GM12878 (cell line): Measurements from ENCODE around the gene CNTNAP2. TPM values are rescaled to one million over a fixed set of nuclear protein-coding genes. Genes with fewer than 3 reads are reported as not detected.

Experiments used
- ATAC-seq: fragments of 200-7000 bp; cut with Tn5 transposase; 3 replicates; pipeline ENCODE4 v1.9.1; 2020; ENCODE audit warnings: mild to moderate bottlenecking, moderate library complexity
- BruUV-seq: library from RNA; stranded (reverse); fragments of 400-500 nt; replicated peaks from 2 replicates; lab custom pipeline; 2021; lab: Mats Ljungman, UMichigan
- CTCF ChIA-PET: fragments of 300-600 bp; sonication (Branson Sonifier 250); formaldehyde crosslinking; extraction: SDS; loops from one replicate; lab custom pipeline; 2021; ENCODE audit warnings: inconsistent platforms; lab: Yijun Ruan, JAX
- POLR2A ChIA-PET: fragments of 350-600 bp; formaldehyde crosslinking; extraction: SDS; loops from one replicate; lab custom pipeline; 2021; ENCODE audit warnings: inconsistent platforms; lab: Charles Lee
- RAD21 ChIA-PET: fragments of 300-600 bp; sonication (Branson Sonifier 250); formaldehyde crosslinking; loops from one replicate; lab custom pipeline; 2023; ENCODE audit warnings: antibody characterized with exemption; ENCODE audit not compliant: unreplicated experiment; lab: Charles Lee
- SMC1A ChIA-PET: fragments of 300-600 bp; sonication (Branson Sonifier 250); formaldehyde crosslinking; loops from one replicate; lab custom pipeline; 2023; ENCODE audit not compliant: unreplicated experiment, uncharacterized antibody; lab: Charles Lee
- DNase-seq: peaks from one replicate; pipeline ENCODE4 v3.0.0-alpha.2; 2011; ENCODE audit warnings: low read depth, low spot score
- FAIRE-seq: peaks from 3 replicates; lab custom pipeline; 2011; peaks lifted over from hg19 to GRCh38; lab: Jason Lieb, UNC
- H2AFZ ChIP-seq: 2 replicates; pipeline ENCODE4 v1.6.0; 2011; ENCODE audit warnings: low read depth, low read length, control low read depth; ENCODE audit not compliant: control insufficient read depth
- H3K27ac ChIP-seq: 2 replicates; pipeline ENCODE4 v1.5.1; 2011; ENCODE audit warnings: control low read depth; ENCODE audit not compliant: control insufficient read depth, insufficient read depth
- H3K27me3 ChIP-seq, 2 experiments: replicated peaks in 1 of 2; 2 replicates each; pipeline versions ENCODE4 v1.6.0 to v1.6.1; 2011; ENCODE audit warnings: low read length in 1 of 2; ENCODE audit not compliant: control insufficient read depth in 2 of 2, insufficient read depth in 2 of 2
- H3K36me3 ChIP-seq, 2 experiments: 2 replicates each; pipeline ENCODE4 v1.5.1; 2011; ENCODE audit warnings: low read length in 1 of 2; ENCODE audit not compliant: control insufficient read depth in 2 of 2, insufficient read depth in 2 of 2
- H3K4me1 ChIP-seq: 2 replicates; pipeline ENCODE4 v1.6.1; 2011; ENCODE audit warnings: mild to moderate bottlenecking, low read length, moderate library complexity, mixed read lengths; ENCODE audit not compliant: control insufficient read depth, insufficient read depth
- H3K4me2 ChIP-seq: 2 replicates; pipeline ENCODE4 v1.6.0; 2011; ENCODE audit warnings: control low read depth; ENCODE audit not compliant: control insufficient read depth, insufficient read depth
- H3K4me3 ChIP-seq: fragments of 200-600 bp; sonication (generic); 2 replicates; pipeline ENCODE4 v1.5.1; 2016
- H3K79me2 ChIP-seq: 2 replicates; pipeline ENCODE4 v1.6.0; 2011; ENCODE audit warnings: low read length; ENCODE audit not compliant: control insufficient read depth, insufficient read depth
- H3K9ac ChIP-seq: 2 replicates; pipeline ENCODE4 v1.8.0; 2011; ENCODE audit warnings: low read length, control low read depth, mixed read lengths; ENCODE audit not compliant: control insufficient read depth, insufficient read depth
- H3K9me3 ChIP-seq: replicated peaks from 3 replicates; pipeline ENCODE4 v1.5.1; 2011; ENCODE audit warnings: mild to moderate bottlenecking, low read length; ENCODE audit not compliant: control insufficient read depth, insufficient read depth
- H4K20me1 ChIP-seq: 2 replicates; pipeline ENCODE4 v1.6.0; 2011; ENCODE audit not compliant: control insufficient read depth, insufficient read depth
- DPF2 ChIP-seq: fragments of 450-650 bp; IDR thresholded peaks from 2 replicates; pipeline ENCODE4 v1.6.1; 2017; ENCODE audit warnings: mild to moderate bottlenecking
- ELK1 ChIP-seq: IDR thresholded peaks from 2 replicates; pipeline ENCODE4 v1.6.1; 2012; ENCODE audit warnings: low read depth, low read length, improper control_type of control experiment
- KLF5 ChIP-seq: fragments of 450-650 bp; IDR thresholded peaks from 2 replicates; pipeline ENCODE4 v1.6.1; 2014; ENCODE audit warnings: mild to moderate bottlenecking; ENCODE audit not compliant: partially characterized antibody
- MEF2A ChIP-seq: IDR thresholded peaks from 2 replicates; pipeline ENCODE4 v1.6.1; 2011; ENCODE audit warnings: low read depth, mild to moderate bottlenecking, low read length, moderate library complexity; ENCODE audit not compliant: insufficient read depth
- NFXL1 ChIP-seq: fragments of 450-650 bp; IDR thresholded peaks from 2 replicates; pipeline ENCODE4 v1.6.1; 2017; ENCODE audit warnings: antibody characterized with exemption, mild to moderate bottlenecking, borderline replicate concordance
- NFYA ChIP-seq: IDR thresholded peaks from 2 replicates; pipeline ENCODE4 v1.6.1; 2011; ENCODE audit warnings: low read depth, mild to moderate bottlenecking, low read length, improper control_type of control experiment, borderline replicate concordance
- PML ChIP-seq: IDR thresholded peaks from 2 replicates; pipeline ENCODE4 v1.6.1; 2012; ENCODE audit warnings: low read length, inconsistent platforms
- POLR2AphosphoS5 ChIP-seq: IDR thresholded peaks from 2 replicates; pipeline ENCODE4 v1.6.1; 2011; ENCODE audit warnings: mild to moderate bottlenecking, low read length, inconsistent platforms
- RELA ChIP-seq: fragments of 450-650 bp; IDR thresholded peaks from 2 replicates; pipeline ENCODE4 v1.8.0; 2014; ENCODE audit warnings: borderline replicate concordance; ENCODE audit not compliant: partially characterized antibody
- SIN3A ChIP-seq: IDR thresholded peaks from 2 replicates; pipeline ENCODE4 v1.6.1; 2012; ENCODE audit warnings: low read depth, low read length, improper control_type of control experiment
- SMARCA5 ChIP-seq: fragments of 450-650 bp; IDR thresholded peaks from 2 replicates; pipeline ENCODE4 v1.6.1; 2017; ENCODE audit warnings: mild to moderate bottlenecking
- TAF1 ChIP-seq: IDR thresholded peaks from 2 replicates; pipeline ENCODE4 v1.6.1; 2011; ENCODE audit warnings: mild to moderate bottlenecking, low read depth, low read length, borderline replicate concordance
- ZBTB40 ChIP-seq: fragments of 450-650 bp; IDR thresholded peaks from 2 replicates; pipeline ENCODE4 v1.6.1; 2016; ENCODE audit warnings: mild to moderate bottlenecking, moderate library complexity, borderline replicate concordance
- in situ Hi-C: fragments of 300-500 bp; cut with MboI; formaldehyde crosslinking; loops from 9 replicates; pipeline ENCODE4 v1.14.3; 2018; ENCODE audit warnings: mixed read lengths
- intact Hi-C: fragments of 100-400 bp; cut with micrococcal nuclease; formaldehyde crosslinking; loops from one replicate; pipeline ENCODE4 v1.14.2; 2022; ENCODE audit not compliant: unreplicated experiment
- polyA plus RNA-seq, 11 experiments: library from polyadenylated mRNA; depleted of rRNA in 4 of 11; unstranded in 6 of 11; stranded (reverse) in 5 of 11; fragments of >200 nt; fragmentation: Nextera tagmentation in 4 of 11; fragmentation: Illumina TruSeq in 1 of 11; extraction: Ambion mirVana in 4 of 11; extraction: Trizol in 1 of 11; gene quantifications; 1 replicate in 1 of 11; 2 replicates in 10 of 11; pipeline versions ENCODE4 v1.2.1 to v1.2.3, GENCODE V29; 2011 to 2016; ENCODE audit warnings: inconsistent platforms in 2 of 11, missing spikeins in 2 of 11, low read depth in 1 of 11
- total RNA-seq, 4 experiments: library from RNA; depleted of rRNA in 3 of 4; stranded (reverse); fragments of >200 nt in 3 of 4; fragmentation: Illumina TruSeq in 1 of 4; extraction: Trizol in 1 of 4; gene quantifications; 2 replicates each; pipeline versions ENCODE4 v1.2.1 to v1.2.3, GENCODE V29; 2013 to 2021

The CNTNAP2 gene
- total and polyA plus RNA-seq, 10 of the 15 experiments (the other 5 are each of a cell fraction or from before 2014, with no cell fraction given) = 0.03 to 0.08 (median 0.03) TPM; not detected in 7

GRCh38 chr7:147282204-147282603 lies 1165.6 kb downstream of the CNTNAP2 start (continued):
- TF ChIP-seq ELK1 (no peak), RELA (no peak), SIN3A (no peak), PML (no peak)

GRCh38 chr7:147296201-147296600 lies 1179.6 kb downstream of the CNTNAP2 start:
- Histone ChIP-seq H3K4me3 (no peak overlapping the region), H3K9me3 (no peaks in the 10 kb centered on the region), H3K4me2 (no peak overlapping the region), H3K79me2 (no peaks in the 10 kb centered on the region), H2AFZ (no peak overlapping the region), H3K4me1 (no peaks in the 10 kb centered on the region), H3K9ac (no peak overlapping the region), H3K27ac (no peak overlapping the region), H3K27me3 (no peaks in the 10 kb centered on the region), H3K36me3 (no peaks in the 10 kb centered on the region), H4K20me1 (no peaks in the 10 kb centered on the region)
- intact Hi-C loops (no loop called here), in situ Hi-C loops (no loop called here)
- POLR2A ChIA-PET = no interaction called here
- SMC1A ChIA-PET = no interaction called here
- DNase-seq = no peak
- CTCF ChIA-PET = no interaction called here
- BruUV-seq = no TSS peak
- no peak for FAIRE-seq
- ATAC-seq = no peak
- TF ChIP-seq MEF2A (no peak), DPF2 (no peak), KLF5 (no peak), POLR2AphosphoS5 (no peak), TAF1 (no peak), ZBTB40 (no peak), NFYA (no peak), NFXL1 (no peak), SMARCA5 (no peak)
- RAD21 ChIA-PET = no interaction called here
